Liver (tissue), 9 donors: ENCODE data around the gene CFAP299. TPM values are rescaled to one million over a fixed set of nuclear protein-coding genes. Genes with fewer than 3 reads are reported as not detected.

Source experiments
- DNase-seq: peaks from one replicate; pipeline ENCODE4 v3.0.0-alpha.2; 2017; ENCODE audit warnings: low spot score
- H3K27ac ChIP-seq, 2 donors: one replicate each; pipeline ENCODE4 v1.7.0; 2013; ENCODE audit warnings: inconsistent platforms in 2 of 2, low read length in 2 of 2, control low read depth in 1 of 2, low read depth in 1 of 2, mild to moderate bottlenecking in 1 of 2
- H3K27me3 ChIP-seq, 4 donors: one replicate each; pipeline versions ENCODE4 v1.6.1 to v1.7.0; 2013; ENCODE audit warnings: low read length in 3 of 4, inconsistent platforms in 1 of 4, mild to moderate bottlenecking in 1 of 4, moderate library complexity in 1 of 4; ENCODE audit not compliant: control insufficient read depth in 4 of 4, insufficient read depth in 4 of 4
- H3K36me3 ChIP-seq, 4 donors: one replicate each; pipeline versions ENCODE4 v1.6.1 to v1.7.0; 2013; ENCODE audit warnings: low read length in 3 of 4, mild to moderate bottlenecking in 3 of 4, low read depth in 1 of 4, moderate library complexity in 1 of 4; ENCODE audit not compliant: control insufficient read depth in 4 of 4, insufficient read depth in 3 of 4
- H3K4me1 ChIP-seq, 4 donors: one replicate each; pipeline versions ENCODE4 v1.6.1 to v1.7.0; 2013; ENCODE audit warnings: low read length in 3 of 4, mild to moderate bottlenecking in 3 of 4, moderate library complexity in 1 of 4; ENCODE audit not compliant: control insufficient read depth in 4 of 4, insufficient read depth in 4 of 4
- H3K4me3 ChIP-seq, 3 donors: one replicate each; pipeline versions ENCODE4 v1.6.1 to v1.7.0; 2013; ENCODE audit warnings: low read length in 3 of 3, control low read depth in 1 of 3, low read depth in 1 of 3, mild to moderate bottlenecking in 1 of 3
- H3K9ac ChIP-seq, 2 donors: one replicate each; pipeline ENCODE4 v1.7.0; 2013; ENCODE audit warnings: low read length in 2 of 2, mild to moderate bottlenecking in 2 of 2, moderate library complexity in 2 of 2, control low read depth in 1 of 2, low read depth in 1 of 2
- H3K9me3 ChIP-seq, 4 donors: one replicate each; pipeline versions ENCODE4 v1.6.1 to v1.7.0; 2013; ENCODE audit warnings: low read length in 3 of 4; ENCODE audit not compliant: control insufficient read depth in 4 of 4
- EGR1 ChIP-seq, 2 donors: IDR thresholded peaks; 2 replicates each; pipeline ENCODE4 v1.6.1; 2016 to 2018; ENCODE audit warnings: antibody characterized with exemption in 2 of 2, low read depth in 2 of 2
- FOXA1 ChIP-seq: IDR thresholded peaks from 2 replicates; pipeline ENCODE4 v1.6.1; 2016; ENCODE audit warnings: antibody characterized with exemption
- FOXA2 ChIP-seq: IDR thresholded peaks from 2 replicates; pipeline ENCODE4 v1.6.1; 2016; ENCODE audit warnings: antibody characterized with exemption
- GABPA ChIP-seq, 2 donors: IDR thresholded peaks in 1 of 2; conservative IDR thresholded peaks in 1 of 2; 2 replicates each; pipeline ENCODE4 v1.6.1; 2016; ENCODE audit warnings: antibody characterized with exemption in 2 of 2, mild to moderate bottlenecking in 1 of 2, moderate library complexity in 1 of 2
- HNF4A ChIP-seq, 2 donors: conservative IDR thresholded peaks; 2 replicates each; pipeline ENCODE4 v1.6.1; 2016; ENCODE audit warnings: antibody characterized with exemption in 2 of 2, mild to moderate bottlenecking in 2 of 2
- HNF4G ChIP-seq: IDR thresholded peaks from 2 replicates; pipeline ENCODE4 v1.6.1; 2016; ENCODE audit warnings: antibody characterized with exemption
- JUND ChIP-seq, 2 donors: IDR thresholded peaks; 2 replicates each; pipeline ENCODE4 v1.6.1; 2016; ENCODE audit warnings: antibody characterized with exemption in 2 of 2
- NR2F2 ChIP-seq: IDR thresholded peaks from 2 replicates; pipeline ENCODE4 v1.6.1; 2016; ENCODE audit warnings: antibody characterized with exemption
- RAD21 ChIP-seq, 2 donors: IDR thresholded peaks; 2 replicates each; pipeline ENCODE4 v1.6.1; 2016; ENCODE audit warnings: antibody characterized with exemption in 2 of 2, mild to moderate bottlenecking in 2 of 2
- RXRA ChIP-seq, 2 donors: IDR thresholded peaks; 2 replicates each; pipeline ENCODE4 v1.6.1; 2017 to 2018; ENCODE audit warnings: antibody characterized with exemption in 2 of 2, mild to moderate bottlenecking in 1 of 2
- SP1 ChIP-seq: IDR thresholded peaks from 2 replicates; pipeline ENCODE4 v1.6.1; 2018; ENCODE audit warnings: antibody characterized with exemption, mild to moderate bottlenecking
- TAF1 ChIP-seq: conservative IDR thresholded peaks from 2 replicates; pipeline ENCODE4 v1.6.1; 2016; ENCODE audit warnings: antibody characterized with exemption, mild to moderate bottlenecking
- YY1 ChIP-seq: IDR thresholded peaks from 2 replicates; pipeline ENCODE4 v1.6.1; 2016; ENCODE audit warnings: antibody characterized with exemption, mild to moderate bottlenecking
- WGBS: extraction: QIAGEN DNeasy Blood & Tissue Kit; methylation state at CpG from one replicate; pipeline ENCODE4 v1.1.7; 2013; 5-methylcytosine and 5-hydroxymethylcytosine counted together
- polyA plus RNA-seq, 2 donors: library from polyadenylated mRNA; stranded (reverse) in 1 of 2; unstranded in 1 of 2; fragments of 200-250 nt in 1 of 2; fragments of >200 nt in 1 of 2; fragmentation: Nextera tagmentation in 1 of 2; extraction: Ambion mirVana in 1 of 2; gene quantifications; one replicate each; pipeline versions ENCODE4 v1.2.1 to v1.2.3, GENCODE V29; 2013 to 2015
- total RNA-seq, 2 donors: library from RNA; depleted of rRNA; stranded (reverse); fragments of >200 nt; gene quantifications; one replicate each; pipeline ENCODE4 v1.2.3, GENCODE V29; 2014
- TF ChIP-seq, protein P1 (sequence below): fragments of 150-350 bp; IDR thresholded peaks from 2 replicates; pipeline ENCODE4 v1.5.1; 2017; ENCODE audit warnings: improper control_type of control experiment, low read depth, low read length; ENCODE audit not compliant: missing input control
- TF ChIP-seq, protein P2 (sequence below): IDR thresholded peaks from 2 replicates; pipeline ENCODE4 v1.6.1; 2016; ENCODE audit warnings: antibody characterized with exemption
- TF ChIP-seq, protein P3 (sequence below): IDR thresholded peaks from 2 replicates; pipeline ENCODE4 v1.6.1; 2016; ENCODE audit warnings: antibody characterized with exemption, mild to moderate bottlenecking
- TF ChIP-seq, protein P4 (sequence below): IDR thresholded peaks from 2 replicates; pipeline ENCODE4 v1.6.1; 2016; ENCODE audit warnings: antibody characterized with exemption
- TF ChIP-seq, protein P5 (sequence below): IDR thresholded peaks from 2 replicates; pipeline ENCODE4 v1.6.1; 2016; ENCODE audit warnings: antibody characterized with exemption
- donor health status: healthy.
- donor health status: healthy.
- donor health status: healthy.
- donor health status: healthy.
- donor health status: healthy.

CFAP299 gene
- total and polyA plus RNA-seq, 4 donors = not detected

DNA sequence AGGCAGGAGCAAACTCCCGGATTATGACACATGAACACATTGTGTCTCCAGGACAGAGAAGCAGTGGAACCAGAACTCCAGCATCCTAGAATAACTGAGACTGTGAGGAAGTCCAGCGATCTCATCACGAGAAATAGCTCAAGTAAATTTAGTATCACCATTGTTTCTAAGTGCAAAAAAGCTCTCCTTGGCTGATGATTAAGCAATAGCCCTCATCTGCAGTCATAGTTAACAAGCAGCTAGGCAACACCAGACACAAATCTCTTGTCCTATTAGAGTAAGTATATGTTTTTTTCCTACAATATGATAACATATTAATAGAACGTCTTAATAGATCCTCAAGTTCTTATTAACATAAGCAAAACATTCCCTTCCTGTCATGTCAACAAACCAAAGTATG, 2.4 kb upstream of the CFAP299 start:
- no peak for DNase-seq
- TF ChIP-seq HNF4A (conservative IDR thresholded peaks at IDR 0.05) = no peak
- TF ChIP-seq, protein P1, sequence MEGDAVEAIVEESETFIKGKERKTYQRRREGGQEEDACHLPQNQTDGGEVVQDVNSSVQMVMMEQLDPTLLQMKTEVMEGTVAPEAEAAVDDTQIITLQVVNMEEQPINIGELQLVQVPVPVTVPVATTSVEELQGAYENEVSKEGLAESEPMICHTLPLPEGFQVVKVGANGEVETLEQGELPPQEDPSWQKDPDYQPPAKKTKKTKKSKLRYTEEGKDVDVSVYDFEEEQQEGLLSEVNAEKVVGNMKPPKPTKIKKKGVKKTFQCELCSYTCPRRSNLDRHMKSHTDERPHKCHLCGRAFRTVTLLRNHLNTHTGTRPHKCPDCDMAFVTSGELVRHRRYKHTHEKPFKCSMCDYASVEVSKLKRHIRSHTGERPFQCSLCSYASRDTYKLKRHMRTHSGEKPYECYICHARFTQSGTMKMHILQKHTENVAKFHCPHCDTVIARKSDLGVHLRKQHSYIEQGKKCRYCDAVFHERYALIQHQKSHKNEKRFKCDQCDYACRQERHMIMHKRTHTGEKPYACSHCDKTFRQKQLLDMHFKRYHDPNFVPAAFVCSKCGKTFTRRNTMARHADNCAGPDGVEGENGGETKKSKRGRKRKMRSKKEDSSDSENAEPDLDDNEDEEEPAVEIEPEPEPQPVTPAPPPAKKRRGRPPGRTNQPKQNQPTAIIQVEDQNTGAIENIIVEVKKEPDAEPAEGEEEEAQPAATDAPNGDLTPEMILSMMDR = no peak
- no peak for TF ChIP-seq TAF1
- TF ChIP-seq NR2F2 = no peak
- TF ChIP-seq FOXA1 = no peak
- TF ChIP-seq, protein P2, sequence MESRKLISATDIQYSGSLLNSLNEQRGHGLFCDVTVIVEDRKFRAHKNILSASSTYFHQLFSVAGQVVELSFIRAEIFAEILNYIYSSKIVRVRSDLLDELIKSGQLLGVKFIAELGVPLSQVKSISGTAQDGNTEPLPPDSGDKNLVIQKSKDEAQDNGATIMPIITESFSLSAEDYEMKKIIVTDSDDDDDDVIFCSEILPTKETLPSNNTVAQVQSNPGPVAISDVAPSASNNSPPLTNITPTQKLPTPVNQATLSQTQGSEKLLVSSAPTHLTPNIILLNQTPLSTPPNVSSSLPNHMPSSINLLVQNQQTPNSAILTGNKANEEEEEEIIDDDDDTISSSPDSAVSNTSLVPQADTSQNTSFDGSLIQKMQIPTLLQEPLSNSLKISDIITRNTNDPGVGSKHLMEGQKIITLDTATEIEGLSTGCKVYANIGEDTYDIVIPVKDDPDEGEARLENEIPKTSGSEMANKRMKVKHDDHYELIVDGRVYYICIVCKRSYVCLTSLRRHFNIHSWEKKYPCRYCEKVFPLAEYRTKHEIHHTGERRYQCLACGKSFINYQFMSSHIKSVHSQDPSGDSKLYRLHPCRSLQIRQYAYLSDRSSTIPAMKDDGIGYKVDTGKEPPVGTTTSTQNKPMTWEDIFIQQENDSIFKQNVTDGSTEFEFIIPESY = no peak
- no peak for TF ChIP-seq EGR1 (IDR thresholded peaks at IDR 0.05; ENCODE audit: low read depth in 2 of 2)
- TF ChIP-seq, protein P3, sequence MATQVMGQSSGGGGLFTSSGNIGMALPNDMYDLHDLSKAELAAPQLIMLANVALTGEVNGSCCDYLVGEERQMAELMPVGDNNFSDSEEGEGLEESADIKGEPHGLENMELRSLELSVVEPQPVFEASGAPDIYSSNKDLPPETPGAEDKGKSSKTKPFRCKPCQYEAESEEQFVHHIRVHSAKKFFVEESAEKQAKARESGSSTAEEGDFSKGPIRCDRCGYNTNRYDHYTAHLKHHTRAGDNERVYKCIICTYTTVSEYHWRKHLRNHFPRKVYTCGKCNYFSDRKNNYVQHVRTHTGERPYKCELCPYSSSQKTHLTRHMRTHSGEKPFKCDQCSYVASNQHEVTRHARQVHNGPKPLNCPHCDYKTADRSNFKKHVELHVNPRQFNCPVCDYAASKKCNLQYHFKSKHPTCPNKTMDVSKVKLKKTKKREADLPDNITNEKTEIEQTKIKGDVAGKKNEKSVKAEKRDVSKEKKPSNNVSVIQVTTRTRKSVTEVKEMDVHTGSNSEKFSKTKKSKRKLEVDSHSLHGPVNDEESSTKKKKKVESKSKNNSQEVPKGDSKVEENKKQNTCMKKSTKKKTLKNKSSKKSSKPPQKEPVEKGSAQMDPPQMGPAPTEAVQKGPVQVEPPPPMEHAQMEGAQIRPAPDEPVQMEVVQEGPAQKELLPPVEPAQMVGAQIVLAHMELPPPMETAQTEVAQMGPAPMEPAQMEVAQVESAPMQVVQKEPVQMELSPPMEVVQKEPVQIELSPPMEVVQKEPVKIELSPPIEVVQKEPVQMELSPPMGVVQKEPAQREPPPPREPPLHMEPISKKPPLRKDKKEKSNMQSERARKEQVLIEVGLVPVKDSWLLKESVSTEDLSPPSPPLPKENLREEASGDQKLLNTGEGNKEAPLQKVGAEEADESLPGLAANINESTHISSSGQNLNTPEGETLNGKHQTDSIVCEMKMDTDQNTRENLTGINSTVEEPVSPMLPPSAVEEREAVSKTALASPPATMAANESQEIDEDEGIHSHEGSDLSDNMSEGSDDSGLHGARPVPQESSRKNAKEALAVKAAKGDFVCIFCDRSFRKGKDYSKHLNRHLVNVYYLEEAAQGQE = no peak
- TF ChIP-seq JUND (IDR thresholded peaks at IDR 0.05) = no peak
- no peak for TF ChIP-seq SP1
- no peak for TF ChIP-seq RXRA (IDR thresholded peaks at IDR 0.05)
- TF ChIP-seq HNF4G = no peak
- TF ChIP-seq, protein P4, sequence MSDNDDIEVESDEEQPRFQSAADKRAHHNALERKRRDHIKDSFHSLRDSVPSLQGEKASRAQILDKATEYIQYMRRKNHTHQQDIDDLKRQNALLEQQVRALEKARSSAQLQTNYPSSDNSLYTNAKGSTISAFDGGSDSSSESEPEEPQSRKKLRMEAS = no peak
- TF ChIP-seq FOXA2 = no peak
- no peak for TF ChIP-seq YY1
- no peak for TF ChIP-seq GABPA (IDR thresholded peaks at IDR 0.05 in 1 of 2, conservative IDR thresholded peaks at IDR 0.05 in 1 of 2)
- TF ChIP-seq RAD21 (IDR thresholded peaks at IDR 0.05) = no peak
- TF ChIP-seq, protein P5, sequence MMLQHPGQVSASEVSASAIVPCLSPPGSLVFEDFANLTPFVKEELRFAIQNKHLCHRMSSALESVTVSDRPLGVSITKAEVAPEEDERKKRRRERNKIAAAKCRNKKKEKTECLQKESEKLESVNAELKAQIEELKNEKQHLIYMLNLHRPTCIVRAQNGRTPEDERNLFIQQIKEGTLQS = no peak
- H3K27me3 ChIP-seq = peaks cover 0 to 7% (median 1%) of the 10 kb centered on the region in 4 donors
- no peak overlapping the region for H3K27ac ChIP-seq
- no peak overlapping the region for H3K9ac ChIP-seq
- H3K4me1 ChIP-seq = peaks cover 0 to 15% (median 13%) of the 10 kb centered on the region in 4 donors
- 56% methylated on average over 4 of the region's 4 CpGs for WGBS
- H3K9me3 ChIP-seq = no peaks in the 10 kb centered on the region
- no peak overlapping the region for H3K4me3 ChIP-seq
- H3K36me3 ChIP-seq = no peaks in the 10 kb centered on the region
